Rectal smooth muscle tissue (tissue), 1 donor: ENCODE data around the gene CCDC172.

Experiments
- H3K27ac ChIP-seq: one replicate; pipeline ENCODE4 v1.7.0; 2013; ENCODE audit warnings: low read depth, low read length, inconsistent platforms
- H3K27me3 ChIP-seq: one replicate; pipeline ENCODE4 v1.7.0; 2013; ENCODE audit warnings: low read length; ENCODE audit not compliant: control insufficient read depth, insufficient read depth
- H3K36me3 ChIP-seq: one replicate; pipeline ENCODE4 v1.7.0; 2013; ENCODE audit warnings: low read length; ENCODE audit not compliant: control insufficient read depth, insufficient read depth
- H3K4me1 ChIP-seq: one replicate; pipeline ENCODE4 v1.7.0; 2013; ENCODE audit warnings: low read length; ENCODE audit not compliant: control insufficient read depth, insufficient read depth
- H3K4me3 ChIP-seq: one replicate; pipeline ENCODE4 v1.7.0; 2013; ENCODE audit warnings: low read length
- H3K9ac ChIP-seq: one replicate; pipeline ENCODE4 v1.7.0; 2013; ENCODE audit warnings: low read length

The CCDC172 gene

DNA sequence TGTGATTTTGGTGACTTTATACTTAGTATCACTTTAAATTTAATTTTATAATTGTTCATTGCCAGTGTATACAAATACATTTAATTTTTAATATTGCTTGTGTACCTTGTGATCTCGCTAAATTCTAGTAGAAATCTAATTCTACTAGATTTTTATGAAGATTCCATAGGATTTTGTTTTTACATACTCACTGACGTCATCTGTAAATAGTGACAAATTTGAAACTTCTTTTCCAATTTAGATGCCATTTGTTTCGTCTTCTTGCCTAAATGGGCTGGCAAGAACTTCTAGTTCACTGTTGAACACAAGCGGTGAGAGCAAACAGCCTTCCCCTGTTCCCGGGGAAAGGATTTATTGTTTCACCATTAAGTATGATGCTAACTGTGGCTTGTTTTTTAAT lies 86.1 kb downstream of the CCDC172 start:
- Histone ChIP-seq H3K9ac (no peak overlapping the region), H3K36me3 (no peaks in the 10 kb centered on the region), H3K27me3 (no peaks in the 10 kb centered on the region)

DNA sequence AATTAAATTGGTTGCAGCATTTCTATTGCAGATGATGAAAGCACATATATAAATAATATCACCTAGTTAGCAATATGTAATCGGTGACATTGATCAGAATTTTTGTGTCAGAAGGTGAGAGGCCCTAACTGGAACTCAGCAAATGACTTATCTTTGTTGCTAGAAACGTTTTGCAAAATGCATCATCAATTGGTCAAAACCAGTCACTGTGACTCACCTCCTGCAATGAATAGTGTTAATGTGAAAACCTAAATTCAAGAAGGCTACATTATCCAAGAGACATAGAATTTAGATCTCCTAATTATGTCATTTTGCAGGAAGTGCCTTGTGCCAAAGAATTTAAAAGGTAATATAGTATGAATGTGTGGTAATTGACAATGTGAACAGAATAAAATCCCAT lies 93.6 kb downstream of the CCDC172 start:
- Histone ChIP-seq H3K27me3 (no peaks in the 10 kb centered on the region), H3K9ac (no peak overlapping the region), H3K4me3 (no peak overlapping the region), H3K36me3 (no peaks in the 10 kb centered on the region), H3K27ac (no peak overlapping the region), H3K4me1 (no peaks in the 10 kb centered on the region)

More for the DNA sequence above, 86.1 kb downstream of the CCDC172 start:
- Histone ChIP-seq H3K4me1 (no peaks in the 10 kb centered on the region), H3K4me3 (no peak overlapping the region), H3K27ac (no peak overlapping the region)

DNA sequence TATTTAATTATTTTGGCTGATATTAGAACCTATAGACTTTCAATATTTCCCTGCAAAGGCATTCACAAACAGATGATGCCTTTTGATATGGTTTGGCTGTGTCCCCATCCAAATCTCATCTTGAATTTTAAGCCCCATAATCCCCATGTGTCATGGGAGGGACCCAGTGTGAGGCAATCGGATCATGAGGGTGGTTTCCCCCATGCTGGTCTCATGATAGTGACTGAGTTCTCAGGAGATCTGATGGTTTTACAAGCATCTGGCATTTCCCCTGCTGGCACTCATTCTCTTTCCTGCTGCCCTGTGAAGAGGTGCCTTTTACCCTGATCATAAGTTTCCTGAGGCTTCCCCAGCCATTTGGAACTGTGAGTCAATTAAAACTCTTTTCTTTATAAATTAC lies 94.1 kb downstream of the CCDC172 start:
- H3K36me3 ChIP-seq = no peaks in the 10 kb centered on the region
- H3K27me3 ChIP-seq = no peaks in the 10 kb centered on the region
- H3K4me3 ChIP-seq = no peak overlapping the region
- H3K27ac ChIP-seq = no peak overlapping the region
- no peaks in the 10 kb centered on the region for H3K4me1 ChIP-seq
- H3K9ac ChIP-seq = no peak overlapping the region

DNA sequence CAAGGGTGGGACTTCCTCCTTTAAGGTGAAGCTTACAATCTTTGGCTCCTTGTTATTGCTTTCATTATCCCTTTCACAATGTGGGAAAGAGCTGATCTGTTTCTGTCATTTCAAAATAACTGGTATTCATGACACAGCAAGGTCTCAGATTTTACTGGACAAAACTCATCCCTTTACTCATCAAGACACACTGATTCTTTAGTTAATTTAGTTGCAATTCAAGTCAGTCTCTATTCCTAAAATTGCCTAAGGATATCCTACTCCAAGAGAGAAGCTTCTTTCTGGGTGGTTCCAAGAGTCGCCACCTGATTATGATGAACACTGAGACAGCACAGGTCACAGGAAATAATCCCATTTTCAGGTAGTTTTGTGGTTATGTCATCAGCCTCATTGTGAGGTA lies 97.6 kb downstream of the CCDC172 start:
- Histone ChIP-seq H3K4me3 (no peak overlapping the region), H3K9ac (no peak overlapping the region), H3K27ac (no peak overlapping the region), H3K4me1 (no peaks in the 10 kb centered on the region), H3K36me3 (no peaks in the 10 kb centered on the region), H3K27me3 (no peaks in the 10 kb centered on the region)

DNA sequence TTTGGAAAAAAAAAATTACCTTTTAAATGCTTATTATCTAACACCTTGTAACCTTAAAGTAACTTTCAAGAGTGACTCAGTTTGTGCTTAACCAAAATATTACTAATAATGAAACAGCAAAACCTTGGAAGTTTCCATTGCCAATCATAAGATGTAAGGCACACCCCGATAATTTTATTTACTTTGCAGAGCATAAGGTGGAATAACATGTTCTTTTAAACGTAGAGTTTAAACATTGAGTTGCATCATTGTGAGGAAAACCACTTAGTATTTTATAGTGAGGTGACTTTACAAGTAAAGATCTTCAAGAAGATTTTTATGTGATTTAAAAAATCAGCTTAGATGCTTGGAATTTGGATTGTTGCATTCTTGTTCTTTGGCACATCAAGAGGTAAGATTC lies 103.4 kb downstream of the CCDC172 start, which contains the start of gene PNLIPRP3:
TSS of gene PNLIPRP3 (plus strand) at position 177 of the 400 bp plus-strand sequence. CDS start at position 343, 166 bp downstream.
- H3K36me3 ChIP-seq = no peaks in the 10 kb centered on the region
- no peak within 1 kb of the TSS for H3K9ac ChIP-seq
- no peaks in the 10 kb centered on the region for H3K4me1 ChIP-seq
- H3K27me3 ChIP-seq = no peaks in the 10 kb centered on the region
- H3K27ac ChIP-seq = no peak within 1 kb of the TSS
- H3K4me3 ChIP-seq = no peak within 1 kb of the TSS

- Histone ChIP-seq H3K36me3 (no peaks in the 10 kb centered on the region), H3K9ac (no peak overlapping the region), H3K27ac (no peak overlapping the region), H3K27me3 (no peaks in the 10 kb centered on the region), H3K4me3 (no peak overlapping the region), H3K4me1 (no peaks in the 10 kb centered on the region)
These were observed 105.2 kb downstream of the CCDC172 start for GRCh38 chr10:116429288-116429977.
